ENCODE results near the gene ANO10. TPM values are rescaled to one million over a fixed set of nuclear protein-coding genes. Genes with fewer than 3 reads are reported as not detected.

ANO10 gene
- polyA plus RNA-seq, 3 donors, result 11.2 to 24.8 (median 21.6) TPM

DNA sequence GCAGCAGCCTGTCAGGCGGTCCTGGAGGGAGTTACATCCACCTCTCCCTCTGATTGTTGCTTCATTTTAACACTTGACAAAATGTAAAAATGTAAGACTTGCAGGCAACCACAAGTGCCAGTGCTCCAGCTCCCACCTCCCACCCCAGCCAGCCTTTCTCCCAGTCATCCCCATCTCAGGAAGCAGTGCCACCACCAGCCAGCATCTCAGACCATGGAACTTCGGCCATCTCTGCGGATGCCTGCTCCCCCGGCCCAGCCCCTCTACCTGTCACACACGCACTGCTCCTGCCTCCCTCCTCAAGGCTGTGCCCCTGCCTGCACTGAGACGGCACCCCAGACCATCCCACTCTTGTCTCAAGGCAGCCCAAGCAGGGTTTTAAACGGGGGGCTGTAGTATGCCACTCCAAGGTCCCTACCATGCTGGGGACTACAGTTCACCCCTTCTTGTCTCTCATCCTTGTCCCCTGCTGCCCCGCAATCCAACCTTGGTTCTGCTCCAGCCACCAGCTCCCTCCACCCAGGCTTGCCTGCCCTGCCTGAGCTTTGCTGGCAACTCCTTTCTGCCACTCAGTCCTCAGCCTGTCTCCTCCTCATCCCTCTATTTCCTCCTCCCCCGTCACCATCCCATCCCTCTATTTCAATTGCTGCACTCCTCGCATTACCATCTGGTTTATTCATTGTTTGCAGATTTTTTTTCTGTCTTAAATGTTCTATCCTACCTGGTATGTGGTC, 249.6 kb downstream of the ANO10 start:
- Histone ChIP-seq H3K4me1 (ENCODE audit: control insufficient read depth in 1 of 2, insufficient read depth in 2 of 2, low read length in 2 of 2) (peaks cover 9 to 12% of the 10 kb centered on the region in 2 donors), H3K9ac (ENCODE audit: insufficient read depth, low read length, poor library complexity, severe bottlenecking) (no peak overlapping the region), H3K36me3 (replicated peaks in 1 of 2; ENCODE audit: control insufficient read depth in 1 of 2, insufficient read depth in 2 of 2, low read length in 2 of 2) (no peaks in the 10 kb centered on the region), H4K20me1 (ENCODE audit: insufficient read depth, low read length) (no peaks in the 10 kb centered on the region), H3K79me2 (ENCODE audit: insufficient read depth, low read length) (no peaks in the 10 kb centered on the region), H3K4me3 (replicated peaks in 1 of 3; ENCODE audit: low read depth in 2 of 3, low read length in 3 of 3) (no peak overlapping the region), H3K27ac (ENCODE audit: low read depth in 1 of 2, low read length in 2 of 2) (no peak overlapping the region), H2AFZ (ENCODE audit: insufficient read depth, low read depth, low read length, poor library complexity, severe bottlenecking) (no peak overlapping the region), H3K9me3 (replicated peaks in 1 of 2; ENCODE audit: control insufficient read depth in 1 of 2, insufficient read depth in 1 of 2, low read length in 2 of 2) (no peaks in the 10 kb centered on the region), H3K4me2 (replicated peaks; ENCODE audit: extremely low read depth, low read length, poor library complexity, severe bottlenecking) (no peak overlapping the region), H3K27me3 (ENCODE audit: control insufficient read depth in 2 of 2, insufficient read depth in 2 of 2, low read length in 2 of 2) (no peaks in the 10 kb centered on the region)
- no peak for DNase-seq
- intact Hi-C loops (cut with micrococcal nuclease), result loop anchor here in 1 of 2 donors (10.0 kb wide), 1 partner anchor 47 kb away; no protein-coding TSS in a partner anchor
- Mint-ChIP-seq H3K9me3 (no peaks in the 10 kb centered on the region), H3K4me3 (no peak overlapping the region), H3K27me3 (ENCODE audit: low read depth in 3 of 3) (peaks cover 0 to 3% (median 1%) of the 10 kb centered on the region in 3 donors), H3K27ac (peak overlapping the region in 3 of 7 donors; percentile 15 to 56 (median 33)), H3K36me3 (peaks cover 5 to 12% of the 10 kb centered on the region in 2 donors), H3K4me1 (peaks cover 15% of the 10 kb centered on the region)
- 86% methylated on average over 9 of the region's 10 CpGs for WGBS (ENCODE audit: insufficient coverage)
- TF ChIP-seq CTCF (IDR thresholded peaks at IDR 0.05), result no peak

GRCh38 chr3:43371494-43371893, 250.3 kb downstream of the ANO10 start:
- Histone ChIP-seq H3K9me3 (replicated peaks in 1 of 2; ENCODE audit: control insufficient read depth in 1 of 2, insufficient read depth in 1 of 2, low read length in 2 of 2) (no peaks in the 10 kb centered on the region), H2AFZ (ENCODE audit: insufficient read depth, low read depth, low read length, poor library complexity, severe bottlenecking) (no peak overlapping the region), H3K4me1 (ENCODE audit: control insufficient read depth in 1 of 2, insufficient read depth in 2 of 2, low read length in 2 of 2) (peaks cover 9 to 12% of the 10 kb centered on the region in 2 donors), H3K79me2 (ENCODE audit: insufficient read depth, low read length) (no peaks in the 10 kb centered on the region), H3K4me3 (replicated peaks in 1 of 3; ENCODE audit: low read depth in 2 of 3, low read length in 3 of 3) (no peak overlapping the region), H3K4me2 (replicated peaks; ENCODE audit: extremely low read depth, low read length, poor library complexity, severe bottlenecking) (no peak overlapping the region), H3K36me3 (replicated peaks in 1 of 2; ENCODE audit: control insufficient read depth in 1 of 2, insufficient read depth in 2 of 2, low read length in 2 of 2) (peaks cover 0 to 2% of the 10 kb centered on the region in 2 donors), H4K20me1 (ENCODE audit: insufficient read depth, low read length) (no peaks in the 10 kb centered on the region), H3K9ac (ENCODE audit: insufficient read depth, low read length, poor library complexity, severe bottlenecking) (no peak overlapping the region), H3K27me3 (ENCODE audit: control insufficient read depth in 2 of 2, insufficient read depth in 2 of 2, low read length in 2 of 2) (no peaks in the 10 kb centered on the region), H3K27ac (ENCODE audit: low read depth in 1 of 2, low read length in 2 of 2) (no peak overlapping the region)
- H3K4me3 Mint-ChIP-seq, result no peak overlapping the region
- H3K27ac Mint-ChIP-seq, result peak overlapping the region in 1 of 7 donors; percentile 27
- no CpG with 5 or more reads among the region's 3 CpGs for WGBS (ENCODE audit: insufficient coverage)
- H3K36me3 Mint-ChIP-seq, result peaks cover 7 to 16% of the 10 kb centered on the region in 2 donors
- no peak for TF ChIP-seq CTCF (IDR thresholded peaks at IDR 0.05)
- DNase-seq, result no peak
- intact Hi-C loops (cut with micrococcal nuclease), result loop anchor here in 1 of 2 donors (10.0 kb wide), 1 partner anchor 47 kb away; no protein-coding TSS in a partner anchor
- H3K9me3 Mint-ChIP-seq, result no peaks in the 10 kb centered on the region
- peaks cover 15% of the 10 kb centered on the region for H3K4me1 Mint-ChIP-seq
- H3K27me3 Mint-ChIP-seq (ENCODE audit: low read depth in 3 of 3), result peaks cover 0 to 3% (median 1%) of the 10 kb centered on the region in 3 donors
